Stimulated activated CD8-positive, alpha-beta memory T cell treated with anti-CD3 and anti-CD28 coated beads, Interleukin-7, amount 100 ng/mL, for 4 hours (primary cell): ENCODE results near the gene SPEM2.

Experiments used
- DNase-seq, 2 donors: peaks; one replicate each; pipeline ENCODE4 v3.0.0-alpha.2; 2020; ENCODE audit warnings: low read depth in 2 of 2

SPEM2 gene

DNA sequence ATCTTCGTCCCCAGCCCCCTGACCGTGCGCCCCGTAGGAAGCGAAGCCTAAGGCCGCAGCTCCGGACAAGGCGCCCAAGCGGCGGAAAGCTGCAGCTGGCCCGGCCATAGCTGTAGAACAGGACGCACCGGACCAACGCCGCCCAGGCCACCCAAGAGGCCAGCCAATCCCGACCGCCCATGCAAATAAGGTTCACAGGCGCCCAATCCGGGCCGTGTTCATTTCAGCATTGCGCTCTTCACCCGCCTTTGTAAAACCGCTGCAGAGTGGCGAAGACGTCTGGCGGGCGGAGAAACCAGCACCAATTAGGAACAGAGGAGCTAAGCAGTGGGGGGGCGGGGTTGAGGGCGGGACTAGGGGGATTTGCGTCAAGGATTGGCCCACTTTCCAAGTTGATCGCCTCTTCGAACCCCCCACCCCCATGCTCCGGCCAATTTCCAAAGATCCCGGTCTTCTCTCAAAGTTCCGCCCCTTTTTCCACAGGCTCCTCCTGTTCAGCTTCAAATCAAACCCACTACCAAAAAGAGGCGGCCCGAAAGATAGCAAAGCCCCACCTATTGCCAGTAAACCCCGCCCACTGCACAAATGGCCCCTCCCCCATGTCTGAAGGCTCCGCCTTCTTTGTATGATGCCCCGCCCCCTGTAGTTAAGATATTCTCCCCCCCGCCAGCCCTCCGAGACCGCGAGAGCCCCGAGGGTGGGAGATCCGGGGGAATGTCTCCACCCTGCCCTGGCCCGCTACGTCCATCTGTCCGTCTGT is 21.3 kb upstream of the SPEM2 start, which contains the start of gene TMEM256:
Gene TMEM256, minus strand, starts transcription at position 121 of the 760 bp plus-strand sequence. Its CDS starts 13 bp downstream, at position 108.
- peak; percentile 93 to 94 for DNase-seq

DNA sequence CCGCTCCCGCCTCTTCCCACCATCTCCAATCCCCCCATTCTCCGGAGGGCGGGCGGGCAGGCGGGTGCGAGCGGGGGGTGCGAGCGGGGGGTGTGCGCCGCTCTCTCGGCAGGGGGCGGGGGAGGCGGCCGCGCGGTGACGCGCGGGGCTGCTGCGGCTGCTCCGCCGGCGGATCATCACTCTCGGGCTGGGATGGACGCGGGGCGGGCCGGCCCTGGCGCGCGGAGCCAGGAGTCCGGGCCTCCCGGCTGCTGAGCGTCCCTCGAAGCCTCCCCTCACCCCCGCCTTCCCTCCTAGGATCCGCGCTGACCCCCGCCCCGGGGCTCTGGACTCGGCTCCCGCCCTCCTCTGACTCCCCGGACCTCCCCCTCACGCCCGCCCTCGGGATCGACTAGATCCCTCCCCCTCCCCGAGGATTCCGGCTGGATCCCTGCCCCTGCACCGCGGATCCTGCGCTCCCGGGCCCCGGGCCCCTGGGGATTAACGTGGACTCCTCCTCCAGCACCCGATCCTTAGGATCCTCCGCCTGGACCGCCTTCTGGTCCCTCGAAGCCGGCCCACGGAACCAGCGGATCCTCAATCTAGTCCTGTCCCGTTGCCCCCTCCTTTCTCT is 20.6 kb upstream of the SPEM2 start:
- DNase-seq = peak in 1 of 2 donors; percentile 69

DNA sequence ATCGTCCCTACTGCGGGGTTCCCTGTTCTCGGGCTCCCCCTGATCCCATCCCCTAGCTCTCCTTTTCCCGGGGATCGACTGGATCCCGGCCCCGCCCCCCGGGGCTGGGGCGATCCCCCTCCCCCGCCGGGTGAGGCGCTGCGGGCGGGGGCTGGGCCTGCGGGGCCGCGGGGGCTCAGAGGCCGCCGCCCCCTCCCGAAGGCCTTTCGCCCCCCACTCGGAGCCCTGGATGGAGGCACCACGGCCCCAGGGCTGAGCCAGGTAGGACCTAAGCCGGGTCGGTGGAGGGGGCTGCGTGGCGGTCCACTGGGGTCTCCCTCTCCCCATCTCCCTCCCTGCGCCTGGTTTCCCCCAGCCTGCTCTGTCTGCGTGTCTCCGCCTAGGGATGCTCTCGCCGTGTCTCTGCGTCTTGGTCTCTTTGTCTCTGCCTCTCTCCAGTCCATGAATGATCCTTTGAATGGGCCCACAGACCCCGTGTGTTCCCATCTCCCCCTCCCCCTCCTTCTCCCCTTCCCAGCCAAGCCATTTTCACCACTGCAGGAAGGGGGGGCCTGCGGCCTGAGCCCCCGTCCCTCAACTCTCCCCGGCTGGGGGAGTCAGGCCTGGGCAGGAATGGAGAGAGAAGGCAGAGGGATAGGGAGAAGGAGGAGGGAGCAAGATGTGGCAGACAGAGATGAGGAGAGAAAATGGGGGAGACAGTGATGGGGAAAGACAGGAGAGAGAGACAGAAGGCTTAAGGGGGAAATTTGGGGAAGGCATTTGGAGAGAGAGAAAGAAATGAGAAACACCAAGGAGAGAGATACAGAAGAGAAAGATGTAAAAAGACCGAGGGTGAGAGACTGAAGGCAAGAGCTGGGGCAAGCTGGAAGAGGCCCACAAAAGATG is 19.8 kb upstream of the SPEM2 start:
- DNase-seq = no peak

DNA sequence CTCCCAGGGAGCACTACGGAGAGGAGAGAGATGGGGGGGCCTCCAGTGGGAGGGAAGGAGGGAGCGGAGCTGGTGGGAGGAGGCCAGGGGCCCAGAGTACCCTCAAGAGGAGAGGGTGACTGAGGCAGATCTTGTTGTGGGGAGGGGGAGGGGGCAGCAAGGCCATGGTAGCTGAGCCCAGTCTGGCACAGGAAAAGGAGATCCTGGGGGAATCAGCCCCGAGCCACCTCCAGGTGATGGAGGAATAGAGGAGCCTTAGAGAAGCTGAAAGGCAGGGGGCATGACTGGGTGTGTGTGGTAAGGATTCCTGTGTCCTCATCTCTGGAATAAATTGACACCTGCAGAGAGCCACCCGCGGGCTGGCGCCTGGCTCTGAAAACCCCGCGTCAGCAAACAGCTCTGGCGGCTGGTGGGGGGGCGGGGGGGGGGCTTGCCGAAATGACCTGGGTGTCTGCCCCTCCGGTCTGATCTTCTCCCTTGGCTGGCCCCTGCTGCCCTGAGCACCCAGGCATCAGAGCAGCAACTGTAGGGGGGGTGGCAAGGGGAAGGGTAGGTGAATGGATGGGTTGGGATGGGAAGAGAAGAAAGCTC is 19.1 kb upstream of the SPEM2 start:
- no peak for DNase-seq

DNA sequence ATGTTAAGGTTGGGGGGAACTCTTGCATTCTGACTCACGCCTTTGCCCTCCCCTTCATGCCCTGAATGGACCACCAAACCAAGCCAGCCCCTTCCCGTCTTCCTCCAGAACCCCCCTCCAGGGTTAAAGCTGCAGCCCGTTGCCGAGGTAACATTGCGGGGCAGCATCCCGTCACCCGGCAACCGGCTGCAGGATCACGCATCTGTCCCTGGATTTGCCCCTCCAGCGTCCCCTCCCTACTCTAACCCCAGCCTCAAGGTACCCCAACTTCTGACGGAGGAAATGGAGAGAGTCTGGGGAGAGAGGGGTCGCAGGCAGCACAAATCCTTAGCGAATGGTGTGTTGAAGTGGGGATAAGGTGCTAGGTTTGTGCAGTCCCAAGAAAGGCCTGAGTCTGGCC is 18.3 kb upstream of the SPEM2 start:
- no peak for DNase-seq

DNA sequence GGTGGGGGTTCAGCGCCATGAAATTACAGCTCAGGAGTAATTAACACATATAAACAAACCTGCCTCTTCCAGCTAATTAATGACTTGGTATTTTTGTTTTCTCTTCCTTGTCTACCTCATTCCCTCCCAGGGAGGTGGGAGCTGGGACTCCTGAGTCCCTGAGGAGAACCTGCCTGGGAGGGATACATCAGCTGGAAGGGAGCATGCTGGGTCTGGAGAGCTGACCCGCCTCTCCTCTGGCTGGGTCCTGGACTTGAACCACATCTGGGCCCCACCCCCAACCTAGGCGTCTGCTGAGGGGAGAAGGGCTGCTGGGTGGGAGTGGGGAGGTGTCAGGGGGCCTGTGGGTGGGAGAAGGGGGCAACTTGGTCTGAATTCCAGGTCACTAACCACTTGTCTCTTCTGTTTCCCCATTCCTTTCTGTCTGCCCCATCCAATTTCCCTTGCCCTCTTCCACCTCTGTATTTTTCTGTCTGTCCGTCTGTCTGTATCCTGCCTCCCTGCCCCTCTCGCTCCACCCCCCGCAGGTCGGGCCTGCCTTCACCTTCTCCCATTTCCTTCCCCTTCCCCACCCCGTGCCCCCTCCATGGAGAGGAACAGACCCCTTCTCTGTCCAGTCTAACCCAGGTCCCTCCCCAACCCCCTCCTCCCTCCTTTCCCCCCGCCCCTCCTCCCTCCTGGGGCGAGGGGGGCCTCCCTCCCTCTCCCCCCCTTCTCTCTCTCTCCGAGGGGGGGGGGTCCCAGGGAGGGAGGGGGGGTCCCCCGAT is 17.7 kb upstream of the SPEM2 start, which contains the start of gene NLGN2:
Gene NLGN2, plus strand, starts transcription at position 361 of the 767 bp plus-strand sequence. CDS start 411 bp downstream, outside the sequence.
- DNase-seq = no peak

DNA sequence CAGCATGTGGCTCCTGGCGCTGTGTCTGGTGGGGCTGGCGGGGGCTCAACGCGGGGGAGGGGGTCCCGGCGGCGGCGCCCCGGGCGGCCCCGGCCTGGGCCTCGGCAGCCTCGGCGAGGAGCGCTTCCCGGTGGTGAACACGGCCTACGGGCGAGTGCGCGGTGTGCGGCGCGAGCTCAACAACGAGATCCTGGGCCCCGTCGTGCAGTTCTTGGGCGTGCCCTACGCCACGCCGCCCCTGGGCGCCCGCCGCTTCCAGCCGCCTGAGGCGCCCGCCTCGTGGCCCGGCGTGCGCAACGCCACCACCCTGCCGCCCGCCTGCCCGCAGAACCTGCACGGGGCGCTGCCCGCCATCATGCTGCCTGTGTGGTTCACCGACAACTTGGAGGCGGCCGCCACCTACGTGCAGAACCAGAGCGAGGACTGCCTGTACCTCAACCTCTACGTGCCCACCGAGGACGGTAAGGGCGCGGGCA is 17.1 kb upstream of the SPEM2 start:
- DNase-seq = no peak

DNA sequence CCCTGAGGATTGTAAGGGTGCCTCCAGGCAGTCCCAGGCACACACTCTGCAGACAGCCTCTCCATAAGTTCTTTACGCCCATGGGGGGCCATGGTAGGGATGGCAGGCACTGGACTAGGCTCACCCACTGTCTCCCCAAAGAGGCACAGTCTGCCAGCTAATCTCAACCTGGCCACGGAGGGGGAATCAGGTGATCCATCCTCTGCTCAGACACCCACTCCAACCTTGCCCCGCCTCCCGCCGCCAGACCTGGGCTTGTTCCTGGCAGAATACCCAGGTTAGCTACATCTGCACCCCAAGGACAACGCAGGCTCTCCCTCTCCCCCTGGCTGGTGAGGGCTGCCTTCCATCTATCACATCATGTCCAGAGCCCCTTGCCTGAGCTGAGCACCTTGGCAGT is 16.6 kb upstream of the SPEM2 start:
- no peak for DNase-seq

DNA sequence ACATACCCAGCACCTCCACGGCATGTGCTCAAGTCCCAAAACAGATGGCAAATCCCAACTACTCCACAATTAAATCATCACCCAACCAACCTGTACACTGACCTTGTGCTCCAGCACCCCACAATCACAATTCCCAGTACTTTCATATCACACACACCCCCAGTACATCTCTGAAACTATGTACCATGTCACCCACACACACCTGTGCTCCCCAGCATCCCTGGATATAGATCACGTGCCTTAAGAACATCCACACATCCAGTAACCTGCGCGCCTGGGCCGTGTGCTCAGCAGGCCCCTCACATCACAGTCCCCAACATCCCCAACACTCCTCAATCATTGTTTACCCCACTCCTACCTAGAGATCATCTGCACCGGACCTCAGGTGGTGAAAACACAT is 15.7 kb upstream of the SPEM2 start:
- no peak for DNase-seq

DNA sequence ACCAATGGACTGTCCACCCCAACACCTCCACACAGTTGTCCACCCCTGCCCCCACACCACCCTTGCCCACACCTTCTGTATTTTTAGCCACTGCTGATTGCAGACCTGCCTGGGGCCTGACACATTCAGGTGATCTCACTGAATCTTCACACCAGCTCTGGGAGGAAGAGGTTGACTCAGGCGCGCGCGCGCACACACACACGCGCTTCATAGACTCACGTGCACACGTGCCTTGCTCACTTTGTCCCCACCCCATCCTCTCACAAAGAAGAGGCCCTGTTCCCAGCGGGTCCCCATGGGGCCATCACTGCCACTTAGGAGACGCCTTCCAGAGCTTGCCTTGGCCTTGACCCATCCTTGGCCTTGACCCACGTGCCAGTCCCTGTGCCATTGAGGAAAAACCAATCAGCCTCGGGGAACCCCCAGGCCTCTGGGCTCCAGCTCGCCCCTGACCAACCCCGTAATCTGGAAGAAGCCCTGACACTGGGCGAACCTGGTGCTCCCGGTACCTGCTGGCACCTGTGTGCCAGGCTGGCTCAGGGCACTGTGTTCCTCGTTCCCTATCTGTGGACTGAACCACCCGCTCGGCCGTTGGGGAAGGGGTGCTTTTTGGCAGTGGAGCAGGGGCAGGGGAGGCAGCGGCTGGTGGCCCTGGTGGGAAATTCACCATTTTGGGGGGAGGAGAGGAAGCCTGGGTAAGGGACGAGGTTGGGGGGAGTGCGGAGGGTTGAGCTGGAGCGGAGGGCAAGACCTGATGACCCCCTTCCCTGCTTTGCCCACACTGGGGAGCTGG is 14.6 kb upstream of the SPEM2 start:
- no peak for DNase-seq

DNA sequence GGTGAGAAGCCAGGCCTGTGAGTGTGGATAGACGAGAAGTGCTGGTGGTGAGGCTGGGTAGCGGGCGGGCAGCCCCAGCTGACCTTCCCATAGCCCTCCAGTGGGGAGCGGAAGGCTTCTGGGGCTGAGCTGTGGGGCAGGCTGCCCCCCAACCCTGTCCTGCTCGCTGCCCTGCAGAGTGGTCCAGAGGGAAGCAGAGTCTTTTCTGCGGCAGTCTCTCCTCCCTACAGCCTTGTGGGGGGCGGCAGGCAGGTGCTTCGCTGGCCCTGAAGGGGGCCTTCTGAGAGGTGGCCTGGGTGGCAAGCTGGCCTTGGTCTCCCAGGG is 14.0 kb upstream of the SPEM2 start:
- no peak for DNase-seq

DNA sequence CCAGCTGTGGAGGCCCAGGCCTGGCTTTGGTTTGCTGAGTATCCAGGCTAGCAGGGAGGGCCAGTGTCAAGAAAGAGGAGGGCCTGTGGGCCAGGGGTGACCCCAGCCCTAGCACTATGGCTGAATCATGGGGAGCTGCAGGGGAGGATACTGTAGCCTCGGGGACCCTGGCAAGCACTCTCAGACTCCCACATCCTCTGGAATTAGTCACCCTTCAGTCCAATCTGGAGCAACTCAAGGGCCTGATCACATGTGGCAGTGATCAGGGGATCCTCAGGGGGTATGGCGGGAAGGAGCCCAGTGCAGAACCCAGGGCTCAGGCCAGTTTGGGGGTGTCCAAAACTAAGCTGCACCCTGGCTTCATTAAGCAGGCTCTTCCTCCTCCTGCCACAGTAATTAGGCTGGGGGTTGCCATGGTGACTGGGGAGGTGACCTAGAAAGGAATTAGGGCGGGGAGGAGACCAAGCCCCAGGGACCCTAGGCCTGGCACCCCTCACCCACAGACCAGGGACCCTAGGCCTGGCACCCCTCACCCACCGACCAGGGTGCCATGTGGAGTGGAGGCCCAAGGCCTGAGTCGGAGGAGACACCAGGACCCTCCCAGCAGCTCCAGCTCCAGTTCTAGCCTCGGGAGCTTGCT is 11.9 kb upstream of the SPEM2 start:
- DNase-seq = no peak

DNA sequence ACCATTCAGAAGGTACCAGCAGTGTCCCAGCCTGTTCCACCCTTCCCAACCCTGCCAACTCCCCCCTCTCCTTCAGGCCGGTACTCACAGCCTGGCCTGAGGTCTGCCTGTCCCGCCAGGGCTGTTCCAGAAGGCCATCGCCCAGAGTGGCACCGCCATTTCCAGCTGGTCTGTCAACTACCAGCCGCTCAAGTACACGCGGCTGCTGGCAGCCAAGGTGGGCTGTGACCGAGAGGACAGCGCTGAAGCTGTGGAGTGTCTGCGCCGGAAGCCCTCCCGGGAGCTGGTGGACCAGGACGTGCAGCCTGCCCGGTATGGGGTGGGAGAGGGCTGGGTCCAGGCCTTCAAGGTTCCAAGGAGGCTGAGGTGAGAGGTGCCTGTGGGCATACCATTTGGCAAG is 10.6 kb upstream of the SPEM2 start:
- DNase-seq = no peak

DNA sequence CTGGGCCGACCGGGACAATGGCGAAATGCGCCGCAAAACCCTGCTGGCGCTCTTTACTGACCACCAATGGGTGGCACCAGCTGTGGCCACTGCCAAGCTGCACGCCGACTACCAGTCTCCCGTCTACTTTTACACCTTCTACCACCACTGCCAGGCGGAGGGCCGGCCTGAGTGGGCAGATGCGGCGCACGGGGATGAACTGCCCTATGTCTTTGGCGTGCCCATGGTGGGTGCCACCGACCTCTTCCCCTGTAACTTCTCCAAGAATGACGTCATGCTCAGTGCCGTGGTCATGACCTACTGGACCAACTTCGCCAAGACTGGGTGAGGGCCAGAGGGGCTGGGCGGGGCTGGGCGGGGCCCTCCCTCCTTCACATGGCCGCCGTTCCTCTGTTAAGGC is 9.6 kb upstream of the SPEM2 start:
- no peak for DNase-seq

DNA sequence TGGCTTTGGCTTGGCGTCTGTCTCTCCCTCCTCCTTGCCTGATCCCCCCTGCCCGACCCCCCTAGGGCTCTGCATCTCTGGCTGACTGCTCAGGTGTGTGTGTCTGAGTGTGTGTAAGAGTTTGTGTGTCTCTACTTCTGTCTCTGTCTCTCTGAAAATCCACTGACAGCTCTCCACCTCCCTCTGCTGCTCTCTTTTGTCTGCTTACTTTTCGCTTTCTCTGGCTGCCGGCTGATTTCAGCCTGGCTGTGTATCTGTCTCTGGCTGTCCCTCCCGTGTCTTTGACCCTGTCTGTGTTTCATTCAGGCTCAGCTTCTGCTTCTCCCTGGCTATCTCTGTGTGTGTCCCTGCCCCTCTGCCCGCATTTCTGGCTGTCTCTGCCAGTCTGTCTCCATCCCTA is 9.1 kb upstream of the SPEM2 start:
- no peak for DNase-seq

DNA sequence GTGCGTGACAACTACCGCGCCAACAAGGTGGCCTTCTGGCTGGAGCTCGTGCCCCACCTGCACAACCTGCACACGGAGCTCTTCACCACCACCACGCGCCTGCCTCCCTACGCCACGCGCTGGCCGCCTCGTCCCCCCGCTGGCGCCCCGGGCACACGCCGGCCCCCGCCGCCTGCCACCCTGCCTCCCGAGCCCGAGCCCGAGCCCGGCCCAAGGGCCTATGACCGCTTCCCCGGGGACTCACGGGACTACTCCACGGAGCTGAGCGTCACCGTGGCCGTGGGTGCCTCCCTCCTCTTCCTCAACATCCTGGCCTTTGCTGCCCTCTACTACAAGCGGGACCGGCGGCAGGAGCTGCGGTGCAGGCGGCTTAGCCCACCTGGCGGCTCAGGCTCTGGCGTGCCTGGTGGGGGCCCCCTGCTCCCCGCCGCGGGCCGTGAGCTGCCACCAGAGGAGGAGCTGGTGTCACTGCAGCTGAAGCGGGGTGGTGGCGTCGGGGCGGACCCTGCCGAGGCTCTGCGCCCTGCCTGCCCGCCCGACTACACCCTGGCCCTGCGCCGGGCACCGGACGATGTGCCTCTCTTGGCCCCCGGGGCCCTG is 8.3 kb upstream of the SPEM2 start:
- no peak for DNase-seq

DNA sequence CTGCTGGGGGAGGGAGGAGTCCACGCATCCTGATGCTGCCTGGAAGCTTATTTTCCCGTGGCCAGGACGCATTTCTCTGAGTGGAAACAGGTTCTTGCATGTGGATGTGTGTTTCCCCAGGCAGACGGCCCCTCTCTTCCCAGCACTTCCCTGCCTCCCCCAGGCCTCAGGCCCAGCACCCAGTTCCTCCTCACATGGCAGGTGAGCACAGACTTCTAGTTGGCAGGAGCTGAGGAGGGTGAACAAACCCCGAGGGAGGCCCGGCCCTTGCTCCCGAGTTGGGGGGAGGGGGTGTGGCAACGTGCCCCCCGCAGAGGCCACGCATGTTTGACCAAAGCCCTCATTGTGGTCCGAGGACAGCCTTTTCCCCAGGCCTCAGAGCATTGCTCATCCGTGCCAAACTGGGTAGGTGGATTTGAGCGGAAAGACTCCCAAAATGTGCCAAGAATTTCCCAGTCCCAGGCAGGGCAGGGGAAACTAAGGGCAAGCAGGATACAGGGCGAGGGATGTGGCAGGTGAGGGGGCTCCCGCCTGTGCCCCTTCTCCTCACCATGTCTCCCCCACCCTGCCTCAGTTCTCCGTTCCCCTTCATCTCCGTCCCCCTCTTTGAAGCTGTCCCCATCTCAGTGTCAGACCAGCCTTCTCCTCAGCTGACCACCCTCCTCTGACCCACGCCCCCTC is 6.8 kb upstream of the SPEM2 start:
- DNase-seq = no peak

DNA sequence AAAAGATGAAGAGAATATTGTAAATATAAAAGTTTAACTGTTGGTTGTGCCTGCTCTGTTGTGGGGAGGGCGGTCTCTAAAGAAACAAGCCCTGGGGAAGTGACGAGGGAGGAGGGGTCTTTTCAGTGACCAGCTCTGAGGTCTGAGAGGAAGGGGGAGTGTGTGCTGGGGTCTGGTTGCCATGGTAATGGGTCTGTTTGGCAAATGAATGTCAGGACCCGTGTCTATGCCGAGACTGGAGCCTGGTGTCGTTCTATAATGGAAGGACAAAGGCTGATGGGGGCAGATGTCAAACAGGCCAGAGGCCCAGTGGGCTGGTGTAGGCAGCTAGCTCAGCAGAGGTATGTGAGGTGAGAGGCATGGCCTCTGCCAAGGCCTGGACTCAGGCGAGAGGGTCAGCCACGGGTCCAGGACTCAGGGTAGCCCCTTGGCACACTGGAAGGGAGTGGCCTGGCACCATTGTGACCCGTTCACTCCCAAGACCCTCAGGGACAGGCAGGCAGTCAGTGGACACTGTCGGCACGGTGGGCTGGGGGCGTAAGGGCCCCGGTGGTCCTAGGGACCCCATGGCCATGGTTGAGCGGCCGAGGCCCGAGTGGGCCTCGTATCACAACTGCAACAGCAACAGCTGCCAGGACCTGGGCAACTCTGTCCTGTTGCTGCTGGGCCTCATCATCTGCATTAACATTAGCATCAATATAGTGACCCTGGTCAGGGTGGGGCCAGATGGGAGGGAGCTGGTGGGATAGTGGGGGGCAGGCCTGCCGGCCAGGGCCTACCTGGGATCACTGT is 5.4 kb upstream of the SPEM2 start, which contains the start of gene SPEM1:
Gene SPEM1, plus strand, starts transcription at position 506 of the 792 bp plus-strand sequence. Its CDS starts 61 bp downstream, at position 567.
- no peak for DNase-seq
